Caki2 (cell line): ENCODE measurements around the gene SPEG. TPM values are rescaled to one million over a fixed set of nuclear protein-coding genes. Genes with fewer than 3 reads are reported as not detected.
A peak's percentile ranks its signal among the peaks of the same experiment; 100 is the strongest.

ENCODE experiments used
- DNase-seq: peaks from one replicate; pipeline ENCODE4 v3.0.0-alpha.2; 2015; ENCODE audit warnings: low read depth
- in situ Hi-C: cut with HindIII; loops from 2 replicates; pipeline ENCODE4 v1.10.0; 2016; ENCODE audit warnings: low sequenced_read_pairs, low pct_unique_long_range_greater_than_20kb, mixed read lengths
- total RNA-seq: library from RNA; depleted of rRNA; stranded (reverse); fragments of >200 nt; shearing (Covaris generic); gene quantifications from 2 replicates; pipeline ENCODE4 v1.2.3, GENCODE V29; 2014; ENCODE audit warnings: low replicate concordance

SPEG gene
- total RNA-seq, 1 experiment from 2014 or later: 8.4 TPM

- in situ Hi-C loops: no loop called here
These were observed 78.0 kb downstream of the SPEG start for GRCh38 chr2:219512524-219513216.

GRCh38 chr2:219513787-219514186 lies 79.1 kb downstream of the SPEG start:
- in situ Hi-C loops: no loop called here
- no peak for DNase-seq

More at GRCh38 chr2:219512524-219513216, 78.0 kb downstream of the SPEG start:
- no peak for DNase-seq

DNA sequence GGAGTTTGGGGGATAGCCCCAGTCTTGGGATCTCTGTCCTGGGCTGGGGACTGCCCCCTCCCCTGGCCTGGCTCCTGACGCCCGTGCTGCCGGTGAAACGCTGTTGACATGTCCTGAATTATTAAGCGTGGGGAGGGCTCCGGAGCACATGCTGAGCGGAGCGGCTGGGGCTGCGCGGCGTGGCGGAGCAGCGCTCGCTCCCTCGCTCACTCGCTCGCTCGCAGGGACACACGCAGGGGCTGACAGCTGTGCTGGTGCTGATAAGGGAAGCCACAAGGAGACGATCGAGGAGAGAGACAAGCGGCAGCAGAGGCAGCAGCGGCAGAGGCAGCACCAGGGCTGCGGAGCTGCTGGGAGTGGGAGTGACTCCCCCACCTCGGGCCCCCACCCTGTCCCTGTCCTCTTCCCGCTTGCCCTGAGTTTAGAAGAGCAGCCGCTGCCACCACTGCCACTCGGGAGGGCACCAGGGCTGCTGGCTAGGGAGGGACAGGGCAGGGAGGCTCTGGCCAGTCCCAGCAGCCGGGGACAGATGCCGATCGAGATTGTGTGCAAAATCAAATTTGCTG lies 79.6 kb downstream of the SPEG start, which contains the start of gene ASIC4:
Gene ASIC4, plus strand, starts transcription at position 287 of the 566 bp plus-strand sequence. Its CDS starts 243 bp downstream, at position 530.
- in situ Hi-C loops: no loop called here
- no peak for DNase-seq

DNA sequence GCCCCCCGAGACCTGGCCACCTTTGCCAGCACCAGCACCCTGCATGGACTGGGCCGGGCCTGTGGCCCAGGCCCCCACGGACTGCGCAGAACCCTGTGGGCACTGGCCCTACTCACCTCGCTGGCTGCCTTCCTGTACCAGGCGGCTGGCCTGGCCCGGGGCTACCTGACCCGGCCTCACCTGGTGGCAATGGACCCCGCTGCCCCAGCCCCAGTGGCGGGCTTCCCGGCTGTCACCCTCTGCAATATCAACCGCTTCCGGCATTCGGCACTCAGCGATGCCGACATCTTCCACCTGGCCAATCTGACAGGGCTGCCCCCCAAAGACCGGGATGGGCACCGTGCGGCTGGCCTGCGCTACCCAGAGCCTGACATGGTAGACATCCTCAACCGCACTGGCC lies 80.2 kb downstream of the SPEG start:
- in situ Hi-C loops: no loop called here
- no peak for DNase-seq

- DNase-seq: no peak
- in situ Hi-C loops: no loop called here
These were observed 81.4 kb downstream of the SPEG start for GRCh38 chr2:219515874-219516629.

- in situ Hi-C loops: no loop called here
These were observed 82.2 kb downstream of the SPEG start for GRCh38 chr2:219516888-219517287.

GRCh38 chr2:219517954-219518778 lies 83.5 kb downstream of the SPEG start:
- DNase-seq: no peak
- in situ Hi-C loops: no loop called here

More at GRCh38 chr2:219516888-219517287, 82.2 kb downstream of the SPEG start:
- no peak for DNase-seq

DNA sequence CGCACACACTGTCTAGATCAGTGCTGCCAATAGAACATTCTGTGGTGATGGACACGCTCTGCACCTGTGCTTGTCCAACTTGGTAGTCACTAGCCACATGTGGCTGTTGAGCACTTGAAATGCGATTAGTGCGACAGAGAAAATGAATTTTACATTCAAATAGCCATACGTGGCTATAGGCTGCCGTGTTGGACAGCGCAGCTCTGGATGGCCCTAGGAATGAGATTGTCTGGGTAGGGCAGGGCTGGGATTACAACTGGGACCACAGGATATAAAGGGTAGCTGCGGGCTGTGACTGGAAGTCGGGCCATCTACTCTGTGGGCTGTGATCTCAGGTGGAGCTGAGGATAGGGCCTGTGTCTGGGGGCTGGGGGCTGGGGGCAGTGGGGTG lies 84.9 kb downstream of the SPEG start:
- in situ Hi-C loops: no loop called here
- no peak for DNase-seq

DNA sequence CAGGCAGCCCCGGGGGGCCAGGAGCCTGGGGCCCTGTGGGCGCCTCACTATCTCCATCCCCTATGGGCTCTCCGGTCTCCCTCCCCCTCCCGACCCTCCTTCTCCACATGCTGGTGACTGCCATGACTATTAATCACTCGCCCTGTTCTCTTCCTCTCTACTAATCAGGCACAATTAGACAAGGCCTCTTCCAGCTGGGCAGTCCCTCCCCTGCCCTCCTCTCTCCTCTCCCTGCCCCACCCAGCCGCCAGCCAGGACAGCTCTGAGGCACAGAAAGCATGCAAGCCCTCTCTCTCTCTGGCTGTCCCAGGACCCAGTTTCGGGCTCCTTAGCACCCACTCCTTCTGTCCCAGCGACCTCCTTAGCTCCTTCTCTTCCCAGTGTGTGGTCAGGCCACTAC lies 85.4 kb downstream of the SPEG start:
- in situ Hi-C loops: no loop called here
- no peak for DNase-seq

DNA sequence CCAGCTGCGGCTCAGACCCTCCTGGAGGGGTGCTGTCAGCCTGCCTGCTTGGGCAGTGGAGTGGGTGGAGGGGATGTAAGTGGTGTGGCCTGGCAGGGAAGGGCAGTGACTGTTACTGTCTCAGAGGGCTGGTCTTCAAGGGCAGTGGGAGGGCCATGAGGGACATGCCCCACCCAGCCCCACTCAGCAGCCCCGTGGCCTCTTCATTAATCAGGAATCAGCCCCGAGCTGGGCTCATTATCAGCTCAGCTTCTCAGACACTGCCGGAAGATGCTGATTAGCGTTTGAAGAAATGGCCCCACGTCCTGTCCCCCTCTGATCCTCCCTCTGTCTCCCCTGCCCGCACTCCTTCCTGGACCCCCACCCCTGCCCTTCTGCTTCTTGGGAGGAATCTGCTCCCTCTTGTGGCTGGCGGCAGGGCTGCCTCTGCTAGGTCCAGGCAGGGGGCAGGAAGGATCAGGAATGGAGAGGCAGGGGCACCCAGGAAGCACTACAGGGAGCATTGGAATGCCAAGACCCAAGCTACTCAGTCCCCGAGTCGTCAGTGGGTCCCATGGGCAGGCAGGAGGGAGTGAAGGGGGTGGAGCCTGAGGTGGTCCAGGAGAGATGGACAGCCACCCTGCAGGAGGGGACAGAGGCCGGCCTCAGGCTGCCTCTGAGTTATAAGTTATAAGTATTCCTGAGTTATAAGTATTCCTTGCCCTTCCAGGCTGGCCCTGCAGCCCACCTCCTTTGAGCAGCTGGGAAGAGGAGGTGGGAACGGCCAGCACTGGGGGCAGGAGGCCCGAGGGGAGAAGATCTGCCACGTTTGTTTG lies 86.6 kb downstream of the SPEG start:
- in situ Hi-C loops: no loop called here
- DNase-seq: peak; percentile 58

- DNase-seq: no peak
- in situ Hi-C loops: no loop called here
These were observed 87.7 kb downstream of the SPEG start for GRCh38 chr2:219522111-219523030.

- in situ Hi-C loops: no loop called here
- DNase-seq: no peak
These were observed 88.5 kb downstream of the SPEG start for GRCh38 chr2:219523031-219523671.

DNA sequence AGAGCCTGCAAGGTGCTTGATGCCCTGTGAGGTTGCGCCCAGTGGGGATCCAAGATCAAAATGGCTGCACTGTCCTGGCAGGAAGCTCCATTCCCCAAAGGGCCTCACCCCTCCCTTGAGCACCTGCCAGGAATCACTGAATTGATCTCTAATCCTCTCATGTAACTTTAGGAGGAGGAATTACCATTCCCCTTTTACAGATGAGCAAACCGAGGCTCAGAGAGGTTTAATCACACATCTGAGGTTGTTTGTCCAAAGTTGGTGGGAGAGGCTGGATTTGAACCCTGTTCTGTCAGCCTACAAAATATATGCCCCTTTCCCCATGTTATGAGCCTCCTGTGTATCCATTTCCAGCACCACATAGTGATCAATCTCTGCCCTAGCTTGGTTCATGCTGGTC lies 90.2 kb downstream of the SPEG start:
- DNase-seq: no peak
- in situ Hi-C loops: no loop called here

GRCh38 chr2:219525533-219526232 lies 91.0 kb downstream of the SPEG start:
- no peak for DNase-seq
- in situ Hi-C loops: no loop called here

GRCh38 chr2:219526320-219527075 lies 91.9 kb downstream of the SPEG start:
- in situ Hi-C loops: no loop called here

More at GRCh38 chr2:219526320-219527075, 91.9 kb downstream of the SPEG start:
- no peak for DNase-seq
